HG03045 (cell line): Measurements from ENCODE around the gene RAP2C.
"Not testable (repeated sequence)": the region's sequence is repeated elsewhere in the genome, so short reads cannot be mapped to it uniquely, and the experiment has no call there.

Experiments
- ATAC-seq: cut with Tn5 transposase; IDR thresholded peaks from one replicate; pipeline ENCODE4 v1.9.1; 2021; ENCODE audit warnings: mild to moderate bottlenecking, moderate library complexity; ENCODE audit not compliant: unreplicated experiment

RAP2C gene

GRCh38 chrX:132200976-132201375 is 18.3 kb downstream of the RAP2C start:
- no peak for ATAC-seq

GRCh38 chrX:132199941-132200340 is 19.3 kb downstream of the RAP2C start:
- no peak for ATAC-seq

- ATAC-seq = no peak
Measured at GRCh38 chrX:132193872-132194574, 25.2 kb downstream of the RAP2C start.

GRCh38 chrX:132191938-132192337 is 27.3 kb downstream of the RAP2C start:
- ATAC-seq = no peak

- no peak for ATAC-seq
Measured at GRCh38 chrX:132188175-132188574, 31.1 kb downstream of the RAP2C start.

GRCh38 chrX:132187451-132187850 is 31.8 kb downstream of the RAP2C start:
- no peak for ATAC-seq

- ATAC-seq = no peak
Measured at GRCh38 chrX:132184871-132185270, 34.4 kb downstream of the RAP2C start.

GRCh38 chrX:132181364-132181763 is 37.9 kb downstream of the RAP2C start:
- ATAC-seq = no peak

- no peak for ATAC-seq
Measured at GRCh38 chrX:132180929-132181328, 38.3 kb downstream of the RAP2C start.

GRCh38 chrX:132173647-132174046 is 45.6 kb downstream of the RAP2C start:
- no peak for ATAC-seq

- ATAC-seq = no peak
Measured at GRCh38 chrX:132171881-132172280, 47.4 kb downstream of the RAP2C start.

- no peak for ATAC-seq
Measured at GRCh38 chrX:132171478-132171877, 47.8 kb downstream of the RAP2C start.

- no peak for ATAC-seq
Measured at GRCh38 chrX:132169554-132169953, 49.7 kb downstream of the RAP2C start.

- no peak for ATAC-seq
Measured at GRCh38 chrX:132165651-132166050, 53.6 kb downstream of the RAP2C start.

GRCh38 chrX:132165005-132165404 is 54.2 kb downstream of the RAP2C start:
- no peak for ATAC-seq

GRCh38 chrX:132163094-132163493 is 56.2 kb downstream of the RAP2C start:
- ATAC-seq = not testable (repeated sequence)

GRCh38 chrX:132153166-132153565 is 66.1 kb downstream of the RAP2C start:
- no peak for ATAC-seq
